HCT116 (cell line): ENCODE results near the gene RAMP3. TPM values are rescaled to one million over a fixed set of nuclear protein-coding genes. Genes with fewer than 3 reads are reported as not detected.

Source experiments
- ATAC-seq: fragments of 200-7000 bp; cut with Tn5 transposase; 2 replicates; pipeline ENCODE4 v1.9.1; 2020; ENCODE audit warnings: mild to moderate bottlenecking, moderate library complexity
- BruUV-seq: library from RNA; stranded (reverse); fragments of 400-500 nt; replicated peaks from 2 replicates; lab custom pipeline; 2021; lab: Mats Ljungman, UMichigan
- CTCF ChIA-PET: fragments of 300-600 bp; sonication (Branson Sonifier 250); formaldehyde crosslinking; loops from one replicate; lab custom pipeline; 2021; ENCODE audit warnings: antibody characterized with exemption; lab: Charles Lee
- POLR2A ChIA-PET: fragments of 300-600, 350-600 bp; sonication (Branson Sonifier 250); formaldehyde crosslinking; loops from one replicate; lab custom pipeline; 2021; ENCODE audit warnings: antibody characterized with exemption; lab: Charles Lee
- RAD21 ChIA-PET, 2 experiments: fragments of 300-600 bp; sonication (Branson Sonifier 250); formaldehyde crosslinking; loops; one replicate each; lab custom pipeline; 2023; ENCODE audit warnings: low total read pairs in 2 of 2; ENCODE audit not compliant: uncharacterized antibody in 2 of 2, unreplicated experiment in 2 of 2, low non-redundant PET in 1 of 2; lab: Charles Lee
- DNase-seq: peaks from one replicate; pipeline ENCODE4 v3.0.0-alpha.2; 2010; ENCODE audit warnings: low read depth, low spot score
- H2AFZ ChIP-seq: fragments of 200-600 bp; shearing (Covaris generic), sonication (generic); 2 replicates; pipeline ENCODE4 v1.6.1; 2017; ENCODE audit warnings: low read depth, mixed run types, mixed read lengths, antibody characterized with exemption, low read length; ENCODE audit not compliant: poor library complexity, severe bottlenecking
- H3K27ac ChIP-seq: 2 replicates; pipeline ENCODE4 v1.5.1; 2012; ENCODE audit warnings: low read depth, low read length
- H3K27me3 ChIP-seq: fragments of 200-600 bp; sonication (generic); 2 replicates; pipeline ENCODE4 v1.6.1; 2016; ENCODE audit warnings: mixed run types, low read length, mixed read lengths; ENCODE audit not compliant: insufficient read depth
- H3K36me3 ChIP-seq, 2 experiments: fragments of 200-500 bp in 1 of 2; fragments of 200-600 bp in 1 of 2; sonication (Bioruptor generic) in 1 of 2; sonication (generic) in 1 of 2; 2 replicates each; pipeline versions ENCODE4 v1.5.1 to v1.6.1; 2014 to 2016; ENCODE audit warnings: low read length in 2 of 2, inconsistent platforms in 1 of 2, mixed read lengths in 1 of 2, mixed run types in 1 of 2; ENCODE audit not compliant: insufficient read depth in 2 of 2, control insufficient read depth in 1 of 2
- H3K4me1 ChIP-seq, 2 experiments: fragments of 200-600 bp in 1 of 2; sonication (generic) in 1 of 2; 2 replicates each; pipeline versions ENCODE4 v1.5.1 to v1.6.1; 2012 to 2017; ENCODE audit warnings: low read length in 2 of 2, inconsistent platforms in 1 of 2, mild to moderate bottlenecking in 1 of 2, mixed read lengths in 1 of 2, mixed run types in 1 of 2, moderate library complexity in 1 of 2; ENCODE audit not compliant: insufficient read depth in 2 of 2, control insufficient read depth in 1 of 2
- H3K4me2 ChIP-seq: fragments of 200-600 bp; sonication (generic); 2 replicates; pipeline ENCODE4 v1.6.1; 2017; ENCODE audit warnings: mixed run types, low read length, mixed read lengths
- H3K4me3 ChIP-seq, 2 experiments: fragments of 200-600 bp in 1 of 2; sonication (generic) in 1 of 2; replicated peaks in 1 of 2; 2 replicates each; pipeline ENCODE4 v1.5.1; 2011 to 2016; ENCODE audit warnings: low read length in 2 of 2, control low read depth in 1 of 2, low read depth in 1 of 2, mild to moderate bottlenecking in 1 of 2, mixed read lengths in 1 of 2, mixed run types in 1 of 2
- H3K79me2 ChIP-seq: fragments of 200-600 bp; sonication (generic); 2 replicates; pipeline ENCODE4 v1.6.1; 2017; ENCODE audit warnings: mild to moderate bottlenecking, mixed run types, low read length, moderate library complexity, mixed read lengths; ENCODE audit not compliant: insufficient read depth
- H3K9ac ChIP-seq: fragments of 200-600 bp; sonication (generic); 2 replicates; pipeline ENCODE4 v1.6.1; 2016; ENCODE audit warnings: low read length, mixed read lengths
- H3K9me2 ChIP-seq: fragments of 200-600 bp; sonication (generic), shearing (Covaris generic); 2 replicates; pipeline ENCODE4 v1.6.1; 2017; ENCODE audit warnings: mixed run types, mild to moderate bottlenecking, moderate library complexity; ENCODE audit not compliant: insufficient read depth
- H3K9me3 ChIP-seq, 2 experiments: fragments of 200-500 bp in 1 of 2; fragments of 200-600 bp in 1 of 2; sonication (Bioruptor generic) in 1 of 2; sonication (generic) in 1 of 2; 2 replicates each; pipeline ENCODE4 v1.6.1; 2014 to 2017; ENCODE audit warnings: low read length in 2 of 2, mixed read lengths in 2 of 2, inconsistent platforms in 1 of 2, low read depth in 1 of 2, mild to moderate bottlenecking in 1 of 2, mixed run types in 1 of 2, moderate library complexity in 1 of 2; ENCODE audit not compliant: control insufficient read depth in 1 of 2, insufficient read depth in 1 of 2
- H4K20me1 ChIP-seq: fragments of 200-600 bp; sonication (generic), shearing (Covaris generic); 2 replicates; pipeline ENCODE4 v1.6.1; 2017; ENCODE audit warnings: mixed run types, mild to moderate bottlenecking, moderate library complexity; ENCODE audit not compliant: insufficient read depth
- ATF3 ChIP-seq: IDR thresholded peaks from 2 replicates; pipeline ENCODE4 v1.6.1; 2012
- EGR1 ChIP-seq: IDR thresholded peaks from 2 replicates; pipeline ENCODE4 v1.6.1; 2012; ENCODE audit warnings: low read depth
- EZH2 ChIP-seq: fragments of 200-600 bp; sonication (generic); IDR thresholded peaks from 2 replicates; pipeline ENCODE4 v1.6.1; 2017; ENCODE audit warnings: antibody characterized with exemption, mixed run types
- EZH2phosphoT487 ChIP-seq: fragments of 200-600 bp; IDR thresholded peaks from 2 replicates; pipeline ENCODE4 v1.6.1; 2018; ENCODE audit warnings: antibody characterized with exemption, borderline replicate concordance
- POLR2A ChIP-seq: IDR thresholded peaks from 2 replicates; pipeline ENCODE4 v1.7.0; 2011; ENCODE audit warnings: borderline replicate concordance; ENCODE audit not compliant: insufficient read depth, insufficient read length; ENCODE audit errors: extremely low read depth
- TCF7L2 ChIP-seq: IDR thresholded peaks from 2 replicates; pipeline ENCODE4 v1.7.0; 2011; ENCODE audit warnings: borderline replicate concordance, inconsistent platforms; ENCODE audit not compliant: insufficient read depth, insufficient read length; ENCODE audit errors: extremely low read depth
- intact Hi-C: fragments of 100-400 bp; cut with micrococcal nuclease; formaldehyde crosslinking; loops from 2 replicates; pipeline ENCODE4 v1.10.0; 2022
- total RNA-seq: library from RNA; stranded (reverse); gene quantifications from one replicate; pipeline ENCODE4 v1.2.1, GENCODE V29; 2021; ENCODE audit not compliant: unreplicated experiment
- TF ChIP-seq, protein P1 (sequence below): IDR thresholded peaks from 2 replicates; pipeline ENCODE4 v1.6.1; 2012; ENCODE audit warnings: low read depth

RAMP3 gene
- total RNA-seq, 1 experiment from 2014 or later = not detected

DNA sequence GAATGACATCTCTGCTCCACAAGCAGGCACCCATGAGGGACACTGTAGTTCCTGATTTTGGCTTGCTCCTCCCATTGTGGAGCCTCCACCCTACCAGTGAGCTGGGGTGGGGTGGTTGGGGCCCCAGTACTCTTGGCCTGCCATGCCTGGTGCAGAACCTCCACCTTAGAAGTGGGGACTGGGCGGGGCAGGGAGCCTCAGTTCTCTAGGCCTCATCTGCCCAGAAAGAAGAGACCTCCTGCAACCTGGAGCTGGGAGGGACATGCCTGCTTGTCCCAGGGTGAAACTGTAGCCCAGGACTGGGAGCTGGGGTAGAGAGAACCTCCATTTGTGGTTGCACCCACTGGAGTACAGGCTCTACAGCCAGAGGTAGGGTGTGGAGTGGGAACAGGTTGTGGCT is 14.4 kb downstream of the RAMP3 start:
- ChIA-PET CTCF (no interaction called here), POLR2A (no interaction called here), RAD21 (no interaction called here)
- Histone ChIP-seq H3K79me2 (no peaks in the 10 kb centered on the region), H3K27me3 (no peaks in the 10 kb centered on the region), H3K9ac (no peak overlapping the region), H4K20me1 (no peaks in the 10 kb centered on the region), H3K36me3 (no peaks in the 10 kb centered on the region), H3K4me1 (no peaks in the 10 kb centered on the region), H3K9me2 (no peaks in the 10 kb centered on the region), H2AFZ (no peak overlapping the region), H3K27ac (no peak overlapping the region), H3K9me3 (no peaks in the 10 kb centered on the region), H3K4me2 (no peak overlapping the region), H3K4me3 (no peak overlapping the region)
- ATAC-seq (no peak), DNase-seq (no peak)
- no TSS peak for BruUV-seq
- TF ChIP-seq TCF7L2 (no peak), EZH2 (no peak), POLR2A (no peak)
- intact Hi-C loops = no loop called here

DNA sequence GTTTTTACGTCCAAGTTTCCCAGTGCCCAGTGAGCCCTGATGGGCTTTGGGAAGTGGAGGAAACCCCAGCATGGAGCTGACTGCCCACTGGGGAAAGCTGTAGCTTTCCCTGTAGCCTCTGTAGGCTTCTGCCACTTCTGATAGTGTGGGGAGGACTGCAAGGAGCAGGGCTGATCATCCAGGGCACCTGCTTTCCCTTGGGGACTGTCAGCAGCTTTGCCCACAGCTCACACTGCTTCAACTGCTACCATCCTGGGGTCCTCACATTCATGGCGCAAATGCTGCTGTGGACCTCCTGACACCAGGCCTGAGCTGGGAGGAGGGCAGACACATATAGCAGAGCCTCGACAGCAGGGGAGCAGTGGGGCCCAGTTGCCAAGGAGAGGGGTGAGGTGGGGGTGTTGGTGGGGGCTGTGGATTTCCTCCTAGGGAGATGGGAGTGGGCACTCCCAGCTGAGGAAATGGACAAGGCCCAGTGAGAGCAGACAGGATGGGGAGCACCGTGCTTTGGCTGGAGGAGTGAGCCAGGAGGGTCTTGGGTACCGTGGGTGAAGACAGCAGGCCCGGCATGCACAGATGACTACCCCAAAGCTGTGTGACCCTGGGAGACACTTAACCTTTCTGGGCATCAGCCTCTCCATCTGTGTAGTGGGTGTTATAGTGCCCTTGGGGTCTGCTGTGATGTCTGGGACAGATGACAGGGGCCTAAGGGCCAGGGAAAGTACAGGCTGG is 16.2 kb downstream of the RAMP3 start:
- Histone ChIP-seq H3K36me3 (no peaks in the 10 kb centered on the region), H3K9me3 (no peaks in the 10 kb centered on the region), H3K9me2 (no peaks in the 10 kb centered on the region), H3K4me3 (no peak overlapping the region), H2AFZ (no peak overlapping the region), H3K4me1 (no peaks in the 10 kb centered on the region), H3K27ac (no peak overlapping the region), H3K79me2 (no peaks in the 10 kb centered on the region), H3K9ac (no peak overlapping the region), H3K4me2 (no peak overlapping the region), H3K27me3 (no peaks in the 10 kb centered on the region), H4K20me1 (no peaks in the 10 kb centered on the region)
- DNase-seq = no peak
- ChIA-PET CTCF (no interaction called here), POLR2A (no interaction called here), RAD21 (no interaction called here)
- TF ChIP-seq EGR1 (no peak), ATF3 (no peak), TCF7L2 (no peak), POLR2A (no peak), EZH2phosphoT487 (no peak)
- TF ChIP-seq, protein P1, sequence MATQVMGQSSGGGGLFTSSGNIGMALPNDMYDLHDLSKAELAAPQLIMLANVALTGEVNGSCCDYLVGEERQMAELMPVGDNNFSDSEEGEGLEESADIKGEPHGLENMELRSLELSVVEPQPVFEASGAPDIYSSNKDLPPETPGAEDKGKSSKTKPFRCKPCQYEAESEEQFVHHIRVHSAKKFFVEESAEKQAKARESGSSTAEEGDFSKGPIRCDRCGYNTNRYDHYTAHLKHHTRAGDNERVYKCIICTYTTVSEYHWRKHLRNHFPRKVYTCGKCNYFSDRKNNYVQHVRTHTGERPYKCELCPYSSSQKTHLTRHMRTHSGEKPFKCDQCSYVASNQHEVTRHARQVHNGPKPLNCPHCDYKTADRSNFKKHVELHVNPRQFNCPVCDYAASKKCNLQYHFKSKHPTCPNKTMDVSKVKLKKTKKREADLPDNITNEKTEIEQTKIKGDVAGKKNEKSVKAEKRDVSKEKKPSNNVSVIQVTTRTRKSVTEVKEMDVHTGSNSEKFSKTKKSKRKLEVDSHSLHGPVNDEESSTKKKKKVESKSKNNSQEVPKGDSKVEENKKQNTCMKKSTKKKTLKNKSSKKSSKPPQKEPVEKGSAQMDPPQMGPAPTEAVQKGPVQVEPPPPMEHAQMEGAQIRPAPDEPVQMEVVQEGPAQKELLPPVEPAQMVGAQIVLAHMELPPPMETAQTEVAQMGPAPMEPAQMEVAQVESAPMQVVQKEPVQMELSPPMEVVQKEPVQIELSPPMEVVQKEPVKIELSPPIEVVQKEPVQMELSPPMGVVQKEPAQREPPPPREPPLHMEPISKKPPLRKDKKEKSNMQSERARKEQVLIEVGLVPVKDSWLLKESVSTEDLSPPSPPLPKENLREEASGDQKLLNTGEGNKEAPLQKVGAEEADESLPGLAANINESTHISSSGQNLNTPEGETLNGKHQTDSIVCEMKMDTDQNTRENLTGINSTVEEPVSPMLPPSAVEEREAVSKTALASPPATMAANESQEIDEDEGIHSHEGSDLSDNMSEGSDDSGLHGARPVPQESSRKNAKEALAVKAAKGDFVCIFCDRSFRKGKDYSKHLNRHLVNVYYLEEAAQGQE = no peak
- no peak for ATAC-seq
- intact Hi-C loops = no loop called here
- no TSS peak for BruUV-seq
